ENCODE data around the gene NACA2.
"Not testable (repeated sequence)": the region's sequence is repeated elsewhere in the genome, so short reads cannot be mapped to it uniquely, and the experiment has no call there.

The NACA2 gene

DNA sequence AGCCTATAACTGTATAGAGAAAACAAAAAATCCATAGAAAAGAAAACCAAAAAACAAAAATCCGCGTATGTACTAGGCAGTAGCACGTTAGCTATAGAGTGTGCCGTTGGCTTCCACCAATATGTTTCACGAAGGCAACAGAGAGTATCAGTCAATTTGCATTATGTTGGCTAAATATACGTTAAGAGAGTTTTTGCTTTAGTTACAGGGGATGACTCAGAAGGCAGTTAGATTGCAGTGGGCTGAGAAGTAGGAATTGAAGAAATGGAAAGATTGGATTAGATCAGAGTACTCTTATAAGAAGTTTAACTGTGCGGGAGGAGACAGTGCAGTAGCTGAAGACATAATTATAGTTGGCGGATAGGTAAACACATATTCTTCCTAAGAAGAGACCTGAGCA lies 911 bp upstream of the NACA2 start:
- Mint-ChIP-seq H3K9me3 (no peaks in the 10 kb centered on the region), H3K4me3 (no peak overlapping the region), H3K27ac (no peak overlapping the region), H3K27me3 (ENCODE audit: low read depth) (peaks cover 6% of the 10 kb centered on the region), H3K4me1 (ENCODE audit: low read depth) (no peaks in the 10 kb centered on the region), H3K36me3 (ENCODE audit: low read depth) (no peaks in the 10 kb centered on the region)

DNA sequence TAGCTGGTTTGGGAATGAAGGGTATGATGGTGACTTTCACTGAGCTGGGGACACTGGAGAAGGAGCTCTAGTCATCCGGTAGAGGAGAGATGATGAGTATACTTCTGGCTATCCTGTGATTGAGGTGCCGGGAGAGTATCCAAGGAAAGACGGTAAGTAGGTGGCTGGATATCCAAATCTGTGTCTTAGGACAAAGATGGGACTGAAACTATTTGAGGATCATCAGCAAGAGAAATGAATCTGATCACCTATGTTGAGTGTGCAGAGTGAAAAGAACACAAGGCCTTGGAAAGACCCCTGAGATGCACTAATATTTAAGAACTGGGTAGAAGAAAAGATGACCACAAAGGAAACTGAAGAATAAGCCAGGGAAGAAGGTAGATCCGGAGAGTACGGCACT lies 1.0 kb downstream of the NACA2 start:
- H3K36me3 Mint-ChIP-seq (ENCODE audit: low read depth) = no peaks in the 10 kb centered on the region
- no peaks in the 10 kb centered on the region for H3K9me3 Mint-ChIP-seq
- no peak overlapping the region for H3K27ac Mint-ChIP-seq
- no peaks in the 10 kb centered on the region for H3K27me3 Mint-ChIP-seq (ENCODE audit: low read depth)
- H3K4me1 Mint-ChIP-seq (ENCODE audit: low read depth) = no peaks in the 10 kb centered on the region
- H3K4me3 Mint-ChIP-seq = no peak overlapping the region

DNA sequence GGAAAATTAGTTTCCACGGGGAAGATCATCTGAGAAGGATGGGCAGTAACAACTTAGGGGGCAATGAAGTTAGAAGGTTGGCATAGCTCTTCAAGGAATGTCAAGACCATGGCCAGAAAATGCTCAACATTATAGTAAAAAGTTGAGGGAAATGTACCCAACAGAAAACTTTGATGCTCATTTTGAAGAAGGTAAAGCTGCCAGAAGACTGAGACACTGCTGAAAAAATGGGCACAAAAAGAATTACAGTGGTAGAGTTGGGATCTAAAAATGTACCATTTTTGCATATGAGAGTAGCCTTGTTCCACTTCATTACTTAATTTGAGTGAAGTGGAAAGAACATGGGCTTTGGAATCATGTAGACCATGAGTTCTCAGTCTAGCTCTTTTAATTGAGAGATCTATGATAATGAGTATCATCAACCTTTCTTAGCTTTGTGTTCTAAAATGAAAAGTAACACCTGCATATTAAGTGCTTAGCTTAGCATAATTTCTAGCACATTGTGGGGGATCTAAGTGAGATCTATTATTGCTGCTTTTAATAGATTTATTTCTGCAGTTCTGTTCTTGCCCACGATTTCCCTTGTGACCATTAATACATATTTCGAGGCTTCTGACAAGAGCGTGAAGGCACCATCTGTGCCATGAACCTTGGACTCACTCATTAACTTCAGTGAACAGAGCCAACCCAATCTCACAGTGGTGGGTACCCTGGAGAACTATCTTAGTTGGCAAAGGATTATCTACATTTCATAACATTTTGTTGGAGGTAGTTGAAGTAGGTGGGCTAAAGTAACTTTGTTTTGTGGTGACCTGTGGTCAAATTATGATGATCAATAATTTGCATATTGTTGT lies 3.0 kb downstream of the NACA2 start:
- no peaks in the 10 kb centered on the region for H3K9me3 Mint-ChIP-seq
- no peaks in the 10 kb centered on the region for H3K36me3 Mint-ChIP-seq (ENCODE audit: low read depth)
- H3K4me1 Mint-ChIP-seq (ENCODE audit: low read depth) = no peaks in the 10 kb centered on the region
- H3K27ac Mint-ChIP-seq = no peak overlapping the region
- H3K27me3 Mint-ChIP-seq (ENCODE audit: low read depth) = peaks cover 2% of the 10 kb centered on the region
- H3K4me3 Mint-ChIP-seq = no peak overlapping the region

GRCh38 chr17:61587242-61587641 lies 3.8 kb downstream of the NACA2 start:
- no peak overlapping the region for H3K27ac Mint-ChIP-seq

DNA sequence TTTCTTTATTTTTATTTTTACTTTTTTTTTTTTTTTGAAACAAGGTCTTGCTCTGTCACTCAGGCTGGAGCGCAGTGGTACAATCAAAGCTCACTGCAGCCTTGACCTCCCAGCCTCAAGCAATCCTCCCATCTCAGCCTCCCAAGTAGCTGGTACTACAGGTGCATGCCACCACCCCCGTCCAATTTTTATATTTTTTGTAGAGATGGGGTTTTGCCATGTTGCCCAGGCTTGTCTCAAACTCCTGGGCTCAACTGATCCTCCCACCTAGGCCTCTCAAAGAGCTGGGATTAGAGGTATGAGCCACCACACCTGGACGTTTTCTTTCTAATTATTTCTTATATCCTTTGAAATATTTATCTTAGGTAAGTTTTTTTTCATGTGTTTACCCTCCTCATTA lies 4.4 kb downstream of the NACA2 start:
- not testable (repeated sequence) for H3K9me3 Mint-ChIP-seq; H3K27me3 Mint-ChIP-seq (ENCODE audit: low read depth); H3K36me3 Mint-ChIP-seq (ENCODE audit: low read depth); H3K27ac Mint-ChIP-seq; H3K4me1 Mint-ChIP-seq (ENCODE audit: low read depth); H3K4me3 Mint-ChIP-seq

More at GRCh38 chr17:61587242-61587641, 3.8 kb downstream of the NACA2 start:
- no peak overlapping the region for H3K4me3 Mint-ChIP-seq
- no peaks in the 10 kb centered on the region for H3K4me1 Mint-ChIP-seq (ENCODE audit: low read depth)
- no peaks in the 10 kb centered on the region for H3K9me3 Mint-ChIP-seq
- peaks cover 3% of the 10 kb centered on the region for H3K27me3 Mint-ChIP-seq (ENCODE audit: low read depth)
- no peaks in the 10 kb centered on the region for H3K36me3 Mint-ChIP-seq (ENCODE audit: low read depth)

DNA sequence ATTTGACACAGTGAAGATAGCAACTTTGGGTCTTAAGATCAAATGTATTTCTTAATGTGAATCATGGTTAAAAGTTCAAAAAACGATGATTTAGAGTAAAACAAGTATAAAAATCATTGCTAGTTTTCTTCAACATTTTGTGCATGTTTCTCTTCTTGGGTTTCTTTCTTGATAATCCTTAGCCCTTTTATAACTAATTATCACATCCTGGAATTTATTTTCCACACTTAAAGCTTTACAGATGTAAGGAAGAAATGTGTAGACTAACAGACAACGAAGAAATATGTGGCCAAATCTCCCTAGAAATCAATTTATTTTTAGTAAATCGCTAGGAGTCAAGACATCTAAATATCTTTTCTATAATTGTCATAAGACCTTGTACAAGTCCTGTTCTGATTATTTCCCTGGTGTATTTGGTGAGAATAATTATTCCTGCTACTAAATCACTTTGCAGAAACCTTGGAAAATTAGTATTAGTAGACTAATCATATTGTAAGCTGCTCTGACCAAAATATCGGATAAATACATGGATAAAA lies 4.9 kb downstream of the NACA2 start:
- H3K9me3 Mint-ChIP-seq = no peaks in the 10 kb centered on the region
- no peak overlapping the region for H3K4me3 Mint-ChIP-seq
- no peak overlapping the region for H3K27ac Mint-ChIP-seq
- H3K36me3 Mint-ChIP-seq (ENCODE audit: low read depth) = no peaks in the 10 kb centered on the region
- H3K4me1 Mint-ChIP-seq (ENCODE audit: low read depth) = no peaks in the 10 kb centered on the region
- peaks cover 11% of the 10 kb centered on the region for H3K27me3 Mint-ChIP-seq (ENCODE audit: low read depth)

DNA sequence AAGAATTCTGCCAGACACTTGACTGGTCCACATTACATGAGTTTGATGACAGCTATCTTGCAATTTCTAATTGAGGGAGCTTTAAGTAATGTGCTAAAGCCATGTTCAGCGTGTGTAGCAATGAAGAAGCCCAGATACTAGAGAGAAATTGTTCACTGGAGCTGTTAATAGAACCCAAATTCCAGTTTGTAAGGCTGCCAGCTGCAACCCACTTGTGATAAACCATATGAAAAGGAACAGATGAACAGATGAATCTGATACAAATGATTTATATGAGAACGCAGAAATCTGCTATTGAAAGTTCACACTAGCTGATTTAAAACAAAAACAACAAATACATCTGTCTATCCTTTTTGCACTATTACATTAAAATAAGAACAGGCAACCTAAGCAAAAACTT lies 6.2 kb downstream of the NACA2 start:
- no peak overlapping the region for H3K4me3 Mint-ChIP-seq
- no peaks in the 10 kb centered on the region for H3K36me3 Mint-ChIP-seq (ENCODE audit: low read depth)
- no peak overlapping the region for H3K27ac Mint-ChIP-seq
- H3K4me1 Mint-ChIP-seq (ENCODE audit: low read depth) = no peaks in the 10 kb centered on the region
- H3K27me3 Mint-ChIP-seq (ENCODE audit: low read depth) = peaks cover 18% of the 10 kb centered on the region
- H3K9me3 Mint-ChIP-seq = no peaks in the 10 kb centered on the region

- Mint-ChIP-seq H3K27ac (no peak overlapping the region), H3K9me3 (no peaks in the 10 kb centered on the region), H3K4me1 (ENCODE audit: low read depth) (peaks cover 2% of the 10 kb centered on the region)
These were observed 6.8 kb downstream of the NACA2 start for GRCh38 chr17:61584266-61584665.

GRCh38 chr17:61583660-61584264 lies 7.3 kb downstream of the NACA2 start:
- Mint-ChIP-seq H3K36me3 (ENCODE audit: low read depth) (no peaks in the 10 kb centered on the region), H3K27ac (no peak overlapping the region), H3K4me1 (ENCODE audit: low read depth) (peaks cover 2% of the 10 kb centered on the region), H3K9me3 (no peaks in the 10 kb centered on the region), H3K27me3 (ENCODE audit: low read depth) (peaks cover 23% of the 10 kb centered on the region), H3K4me3 (no peak overlapping the region)

More at GRCh38 chr17:61584266-61584665, 6.8 kb downstream of the NACA2 start:
- Mint-ChIP-seq H3K27me3 (ENCODE audit: low read depth) (peaks cover 23% of the 10 kb centered on the region), H3K4me3 (no peak overlapping the region), H3K36me3 (ENCODE audit: low read depth) (no peaks in the 10 kb centered on the region)

GRCh38 chr17:61583242-61583641 lies 7.8 kb downstream of the NACA2 start:
- peaks cover 23% of the 10 kb centered on the region for H3K27me3 Mint-ChIP-seq (ENCODE audit: low read depth)
- H3K9me3 Mint-ChIP-seq = no peaks in the 10 kb centered on the region
- no peak overlapping the region for H3K27ac Mint-ChIP-seq
- no peaks in the 10 kb centered on the region for H3K36me3 Mint-ChIP-seq (ENCODE audit: low read depth)
- no peak overlapping the region for H3K4me3 Mint-ChIP-seq
- peaks cover 2% of the 10 kb centered on the region for H3K4me1 Mint-ChIP-seq (ENCODE audit: low read depth)

- Mint-ChIP-seq H3K9me3 (no peaks in the 10 kb centered on the region), H3K27me3 (ENCODE audit: low read depth) (peaks cover 23% of the 10 kb centered on the region), H3K27ac (no peak overlapping the region), H3K4me3 (no peak overlapping the region), H3K4me1 (ENCODE audit: low read depth) (peaks cover 2% of the 10 kb centered on the region), H3K36me3 (ENCODE audit: low read depth) (no peaks in the 10 kb centered on the region)
These were observed 8.4 kb downstream of the NACA2 start for GRCh38 chr17:61582593-61582992.

DNA sequence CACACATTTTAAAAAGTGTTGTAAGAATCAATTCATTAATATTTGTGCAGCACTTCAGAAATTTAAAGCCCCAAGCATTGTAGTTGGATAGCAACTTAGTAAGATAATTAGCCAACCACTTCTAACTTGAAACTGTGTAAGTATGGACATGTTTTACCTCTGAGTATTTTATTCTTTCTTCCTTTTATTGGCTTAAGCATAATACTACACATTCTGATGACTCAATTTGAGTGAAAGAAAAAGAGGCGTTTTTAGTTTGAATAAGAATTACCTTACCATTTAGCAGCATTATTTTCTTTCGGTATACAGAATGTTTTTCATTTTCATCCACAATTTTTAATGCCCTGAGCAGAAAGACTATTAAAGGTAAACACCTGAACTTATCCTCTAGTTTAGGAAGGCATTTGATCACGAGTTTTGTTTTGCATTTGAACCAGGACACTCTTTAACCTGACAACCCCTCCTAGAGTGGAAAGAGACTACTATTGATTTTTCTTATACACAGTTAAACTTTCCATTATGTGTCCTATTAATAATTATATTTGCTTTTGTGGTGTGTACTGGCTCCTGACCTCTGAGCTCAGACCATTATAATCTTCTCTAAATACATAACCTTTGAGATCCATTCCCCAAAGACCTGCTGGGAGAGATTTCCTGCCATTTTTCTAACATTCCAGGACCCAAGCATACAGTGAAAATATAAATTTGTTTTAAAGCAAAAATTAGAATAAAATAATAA lies 9.2 kb downstream of the NACA2 start:
- Mint-ChIP-seq H3K4me3 (no peak overlapping the region), H3K27ac (no peak overlapping the region), H3K27me3 (ENCODE audit: low read depth) (peaks cover 23% of the 10 kb centered on the region), H3K4me1 (ENCODE audit: low read depth) (peaks cover 2% of the 10 kb centered on the region), H3K9me3 (no peaks in the 10 kb centered on the region), H3K36me3 (ENCODE audit: low read depth) (no peaks in the 10 kb centered on the region)

DNA sequence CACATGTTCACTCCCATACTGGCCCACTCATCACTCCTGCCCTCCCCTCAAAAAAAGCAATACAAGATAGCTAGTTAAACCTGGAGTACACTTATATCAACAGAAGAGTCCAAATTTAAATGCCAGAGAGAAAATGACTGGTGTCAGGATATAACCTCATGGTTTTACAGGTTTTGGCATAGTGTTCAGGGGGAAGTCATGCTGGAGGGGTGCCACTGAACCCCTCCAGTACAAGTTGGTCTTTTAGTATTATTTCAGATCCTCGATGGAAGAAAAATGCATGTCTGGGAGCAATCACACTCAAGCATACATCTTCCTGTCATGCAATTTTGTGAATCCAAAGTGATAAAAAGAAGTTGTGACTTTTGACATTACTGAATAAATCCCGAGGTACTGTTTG lies 10.5 kb downstream of the NACA2 start:
- no peak overlapping the region for H3K27ac Mint-ChIP-seq
- H3K9me3 Mint-ChIP-seq = no peaks in the 10 kb centered on the region
- no peak overlapping the region for H3K4me3 Mint-ChIP-seq
- H3K4me1 Mint-ChIP-seq (ENCODE audit: low read depth) = peaks cover 2% of the 10 kb centered on the region
- peaks cover 31% of the 10 kb centered on the region for H3K27me3 Mint-ChIP-seq (ENCODE audit: low read depth)
- H3K36me3 Mint-ChIP-seq (ENCODE audit: low read depth) = no peaks in the 10 kb centered on the region

DNA sequence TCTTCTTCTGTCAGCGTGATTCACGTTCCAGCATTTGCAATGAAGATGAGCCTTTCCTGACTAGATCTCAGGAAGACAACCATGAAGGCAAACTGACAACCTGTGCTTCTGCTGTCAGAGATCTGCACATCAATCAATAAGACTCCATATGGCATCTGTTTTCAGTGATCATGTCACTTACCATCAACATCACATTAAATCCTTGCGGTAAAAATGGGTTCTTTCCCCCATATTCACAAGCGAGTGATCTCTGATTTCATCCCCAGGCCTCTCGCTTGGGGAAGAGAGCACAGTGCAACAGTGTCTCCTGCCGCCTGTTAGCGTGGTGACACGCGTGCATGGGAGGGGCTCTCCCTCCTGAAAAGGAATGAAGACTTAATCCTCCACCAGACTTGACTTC lies 11.1 kb downstream of the NACA2 start:
- no peak overlapping the region for H3K4me3 Mint-ChIP-seq

More for the DNA sequence above, 11.1 kb downstream of the NACA2 start:
- Mint-ChIP-seq H3K27me3 (ENCODE audit: low read depth) (peaks cover 36% of the 10 kb centered on the region), H3K4me1 (ENCODE audit: low read depth) (peaks cover 2% of the 10 kb centered on the region), H3K36me3 (ENCODE audit: low read depth) (no peaks in the 10 kb centered on the region), H3K27ac (no peak overlapping the region), H3K9me3 (no peaks in the 10 kb centered on the region)
